ENCODE data around the gene PRB2. TPM values are rescaled to one million over a fixed set of nuclear protein-coding genes. Genes with fewer than 3 reads are reported as not detected.
"Not testable (repeated sequence)": the region's sequence is repeated elsewhere in the genome, so short reads cannot be mapped to it uniquely, and the experiment has no call there.

The PRB2 gene
- total and polyA plus RNA-seq, 10 donors, result 0.06 TPM; not detected in 9

DNA sequence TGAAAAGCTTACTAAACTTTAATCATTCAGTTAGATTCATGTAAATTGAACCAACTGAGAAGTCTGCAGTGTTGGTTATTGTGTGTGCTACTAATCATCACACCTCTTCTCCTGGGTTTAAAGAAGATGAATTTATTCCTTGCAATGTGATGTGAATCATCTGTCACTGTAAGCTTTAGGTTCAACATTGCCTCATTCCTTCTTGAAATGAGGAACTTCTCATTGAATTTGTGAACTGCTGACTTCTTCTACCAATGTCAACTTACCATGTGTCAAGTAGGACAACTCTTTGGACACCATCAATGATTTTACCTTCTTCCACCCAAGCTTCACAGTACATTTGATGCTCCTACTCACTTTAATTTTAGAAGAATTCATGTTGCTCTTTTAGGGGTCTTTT is 17.4 kb upstream of the PRB2 start:
- Histone ChIP-seq H3K27ac (no peak overlapping the region), H3K27me3 (replicated peaks in 1 of 7) (no peaks in the 10 kb centered on the region), H3K36me3 (peaks cover 0 to 6% (median 0%) of the 10 kb centered on the region in 6 donors), H3K4me1 (no peaks in the 10 kb centered on the region), H3K4me3 (no peak overlapping the region), H3K9me3 (peaks cover 0 to 22% (median 12%) of the 10 kb centered on the region in 8 donors)
- no peak for TF ChIP-seq POLR2AphosphoS5 (IDR thresholded peaks at IDR 0.05)
- TF ChIP-seq, protein P1, sequence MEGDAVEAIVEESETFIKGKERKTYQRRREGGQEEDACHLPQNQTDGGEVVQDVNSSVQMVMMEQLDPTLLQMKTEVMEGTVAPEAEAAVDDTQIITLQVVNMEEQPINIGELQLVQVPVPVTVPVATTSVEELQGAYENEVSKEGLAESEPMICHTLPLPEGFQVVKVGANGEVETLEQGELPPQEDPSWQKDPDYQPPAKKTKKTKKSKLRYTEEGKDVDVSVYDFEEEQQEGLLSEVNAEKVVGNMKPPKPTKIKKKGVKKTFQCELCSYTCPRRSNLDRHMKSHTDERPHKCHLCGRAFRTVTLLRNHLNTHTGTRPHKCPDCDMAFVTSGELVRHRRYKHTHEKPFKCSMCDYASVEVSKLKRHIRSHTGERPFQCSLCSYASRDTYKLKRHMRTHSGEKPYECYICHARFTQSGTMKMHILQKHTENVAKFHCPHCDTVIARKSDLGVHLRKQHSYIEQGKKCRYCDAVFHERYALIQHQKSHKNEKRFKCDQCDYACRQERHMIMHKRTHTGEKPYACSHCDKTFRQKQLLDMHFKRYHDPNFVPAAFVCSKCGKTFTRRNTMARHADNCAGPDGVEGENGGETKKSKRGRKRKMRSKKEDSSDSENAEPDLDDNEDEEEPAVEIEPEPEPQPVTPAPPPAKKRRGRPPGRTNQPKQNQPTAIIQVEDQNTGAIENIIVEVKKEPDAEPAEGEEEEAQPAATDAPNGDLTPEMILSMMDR (IDR thresholded peaks at IDR 0.05 in 8 of 11, conservative IDR thresholded peaks at IDR 0.05 in 3 of 11), result no peak
- TF ChIP-seq POLR2A (IDR thresholded peaks at IDR 0.05), result no peak
- intact Hi-C loops (cut with DNase I; ENCODE audit: low total_unique reads), result no loop called here
- no peak for DNase-seq

DNA sequence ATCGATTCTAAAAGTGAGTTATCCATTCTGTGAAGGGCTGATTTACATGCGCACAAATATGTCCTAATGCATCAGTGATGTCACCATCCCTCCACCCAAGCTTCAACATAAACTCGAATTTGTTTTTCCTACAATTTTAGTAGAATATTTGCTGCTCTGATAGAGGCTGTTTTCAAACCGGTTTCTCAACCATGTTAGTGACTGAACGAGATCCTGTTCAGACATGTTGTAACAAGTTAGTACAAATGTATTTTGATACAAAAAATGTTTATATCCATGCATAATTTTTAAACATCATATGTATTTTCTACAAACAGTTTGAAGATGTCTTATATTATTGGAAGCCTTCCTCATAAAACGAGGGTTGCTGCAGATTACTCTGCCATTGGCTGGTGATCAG is 12.7 kb upstream of the PRB2 start:
- WGBS, 5 donors, result 83 to 95% (median 87%) methylated on average over 6 of the region's 6 CpGs
- TF ChIP-seq POLR2A (IDR thresholded peaks at IDR 0.05) (no peak), POLR2AphosphoS5 (IDR thresholded peaks at IDR 0.05) (no peak)
- TF ChIP-seq, protein P1 (IDR thresholded peaks at IDR 0.05 in 8 of 11, conservative IDR thresholded peaks at IDR 0.05 in 3 of 11), result no peak
- peaks cover 0 to 14% (median 6%) of the 10 kb centered on the region in 8 donors for H3K9me3 ChIP-seq
- intact Hi-C loops (cut with DNase I; ENCODE audit: low total_unique reads), result no loop called here
- H3K27ac ChIP-seq, result no peak overlapping the region
- H3K27me3 ChIP-seq (replicated peaks in 1 of 7), result no peaks in the 10 kb centered on the region
- no peak for DNase-seq
- no peak overlapping the region for H3K4me3 ChIP-seq
- no peaks in the 10 kb centered on the region for H3K4me1 ChIP-seq
- no peaks in the 10 kb centered on the region for H3K36me3 ChIP-seq

DNA sequence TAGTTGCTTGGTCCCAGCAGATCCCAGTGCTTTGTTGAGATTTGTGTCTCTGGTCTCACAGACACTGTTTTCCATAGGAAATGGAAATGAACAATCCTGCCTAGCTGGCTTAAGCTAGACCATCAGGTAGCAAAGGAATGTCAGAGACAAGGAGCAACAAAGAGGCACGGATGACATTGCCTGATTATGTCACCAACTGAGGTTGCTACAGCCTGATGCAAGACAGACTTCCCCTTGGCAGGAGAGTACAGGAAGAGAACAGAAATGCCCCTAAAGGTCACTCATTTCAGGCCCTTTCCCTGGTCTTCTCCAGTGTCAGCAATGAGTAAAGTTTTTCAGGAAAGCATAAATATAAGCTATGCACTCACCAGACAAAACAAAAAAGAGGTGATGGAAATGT is 2.0 kb upstream of the PRB2 start:
- 21 to 50% (median 30%) methylated on average over 1 of the region's 1 CpG for WGBS, 5 donors
- Histone ChIP-seq H3K9me3 (no peaks in the 10 kb centered on the region), H3K36me3 (no peaks in the 10 kb centered on the region), H3K27me3 (replicated peaks in 1 of 7) (no peaks in the 10 kb centered on the region), H3K4me3 (no peak overlapping the region), H3K4me1 (no peaks in the 10 kb centered on the region), H3K27ac (no peak overlapping the region)
- TF ChIP-seq, protein P1 (IDR thresholded peaks at IDR 0.05 in 8 of 11, conservative IDR thresholded peaks at IDR 0.05 in 3 of 11), result no peak
- TF ChIP-seq POLR2AphosphoS5 (IDR thresholded peaks at IDR 0.05) (no peak), POLR2A (IDR thresholded peaks at IDR 0.05) (no peak)
- DNase-seq, result no peak
- intact Hi-C loops (cut with DNase I; ENCODE audit: low total_unique reads), result no loop called here

DNA sequence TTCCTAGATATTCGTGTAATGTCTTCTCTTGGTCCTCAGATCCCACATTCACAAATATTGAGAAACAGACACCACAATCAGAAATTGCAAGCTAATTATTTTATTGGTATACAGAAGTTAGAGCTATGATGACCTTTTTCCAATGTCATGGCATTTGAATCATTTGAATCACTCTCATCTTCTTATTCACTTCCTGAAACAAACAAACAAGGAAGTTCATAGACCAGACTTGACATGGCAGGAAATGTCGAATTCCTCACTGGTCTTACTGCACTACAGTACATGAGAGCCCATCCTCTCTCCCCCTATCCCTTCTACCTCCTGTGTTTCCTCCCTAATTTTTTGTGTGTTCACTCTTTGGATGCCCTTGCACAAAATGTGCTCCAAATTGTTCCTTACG is 3.9 kb downstream of the PRB2 start:
- H3K36me3 ChIP-seq; H3K27ac ChIP-seq; DNase-seq; H3K9me3 ChIP-seq; H3K27me3 ChIP-seq (replicated peaks in 1 of 7); intact Hi-C loops (cut with DNase I; ENCODE audit: low total_unique reads); H3K4me3 ChIP-seq; H3K4me1 ChIP-seq: not testable (repeated sequence)
- WGBS, 5 donors, result 63 to 78% (median 70%) methylated on average over 2 to 3 of the region's 3 CpGs

DNA sequence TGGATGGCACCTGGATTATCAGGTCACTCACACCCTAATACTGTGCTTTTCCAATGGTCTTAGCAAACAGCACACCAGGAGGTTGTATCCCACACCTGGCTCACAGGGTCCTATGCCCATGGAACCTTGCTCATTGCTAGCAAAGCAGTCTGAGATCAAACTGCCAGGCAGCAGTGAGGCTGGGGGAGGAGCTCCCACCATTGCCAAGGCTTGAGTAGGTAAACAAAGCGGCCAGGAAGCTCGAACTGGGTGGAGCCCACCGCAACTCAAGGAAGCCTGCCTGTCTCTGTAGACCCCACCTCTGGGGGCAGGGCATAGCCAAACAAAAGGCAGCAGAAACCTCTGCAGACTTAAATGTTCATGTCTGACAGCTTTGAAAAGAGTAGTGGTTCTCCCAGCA is 17.9 kb downstream of the PRB2 start:
- H3K27ac ChIP-seq; H3K4me3 ChIP-seq; intact Hi-C loops (cut with DNase I; ENCODE audit: low total_unique reads); H3K4me1 ChIP-seq; H3K36me3 ChIP-seq; H3K27me3 ChIP-seq (replicated peaks in 1 of 7); DNase-seq: not testable (repeated sequence)
- peaks cover 0 to 57% (median 39%) of the 10 kb centered on the region in 8 donors for H3K9me3 ChIP-seq
- 72 to 86% (median 82%) methylated on average over 3 of the region's 3 CpGs; no CpG with 5 or more reads in 1 of the 5 donors for WGBS, 5 donors
